ENCODE results near the gene ITGA11. TPM values are rescaled to one million over a fixed set of nuclear protein-coding genes. Genes with fewer than 3 reads are reported as not detected.

Gene ITGA11
- total RNA-seq, 3 donors from 2014 or later = 7.8 to 8.5 (median 7.9) TPM

- no peak overlapping the region for H3K27ac ChIP-seq
- no peak overlapping the region for H3K4me3 ChIP-seq
- TF ChIP-seq POLR2A (IDR thresholded peaks at IDR 0.05) (no peak), POLR2AphosphoS5 (IDR thresholded peaks at IDR 0.05) (no peak), CTCF (IDR thresholded peaks at IDR 0.05) (no peak)
- intact Hi-C loops (cut with DNase I; ENCODE audit: low total_unique reads) = no loop called here
- H3K27me3 ChIP-seq = no peaks in the 10 kb centered on the region
- no peaks in the 10 kb centered on the region for H3K4me1 ChIP-seq
- no peaks in the 10 kb centered on the region for H3K9me3 ChIP-seq
- peak in 1 of 2 donors; percentile 12 for DNase-seq (ENCODE audit: low spot score in 2 of 2)
- no peaks in the 10 kb centered on the region for H3K36me3 ChIP-seq
Measured at GRCh38 chr15:68412218-68412617, 19.7 kb downstream of the ITGA11 start.

GRCh38 chr15:68411735-68412134 lies 20.2 kb downstream of the ITGA11 start:
- intact Hi-C loops (cut with DNase I; ENCODE audit: low total_unique reads) = no loop called here
- H3K4me3 ChIP-seq = no peak overlapping the region
- peak in 1 of 2 donors; percentile 3 for DNase-seq (ENCODE audit: low spot score in 2 of 2)
- no peaks in the 10 kb centered on the region for H3K4me1 ChIP-seq
- no peaks in the 10 kb centered on the region for H3K9me3 ChIP-seq
- no peaks in the 10 kb centered on the region for H3K36me3 ChIP-seq
- no peak for TF ChIP-seq POLR2A (IDR thresholded peaks at IDR 0.05)
- TF ChIP-seq POLR2AphosphoS5 (IDR thresholded peaks at IDR 0.05) = no peak
- no peaks in the 10 kb centered on the region for H3K27me3 ChIP-seq
- H3K27ac ChIP-seq = no peak overlapping the region

GRCh38 chr15:68411343-68411675 lies 20.7 kb downstream of the ITGA11 start:
- no peaks in the 10 kb centered on the region for H3K4me1 ChIP-seq
- no peaks in the 10 kb centered on the region for H3K27me3 ChIP-seq
- no peaks in the 10 kb centered on the region for H3K9me3 ChIP-seq
- H3K27ac ChIP-seq = no peak overlapping the region
- DNase-seq (ENCODE audit: low spot score in 2 of 2) = peak in 1 of 2 donors; percentile 6
- TF ChIP-seq CTCF (IDR thresholded peaks at IDR 0.05) = no peak
- intact Hi-C loops (cut with DNase I; ENCODE audit: low total_unique reads) = no loop called here
- no peaks in the 10 kb centered on the region for H3K36me3 ChIP-seq
- H3K4me3 ChIP-seq = no peak overlapping the region

- no peaks in the 10 kb centered on the region for H3K9me3 ChIP-seq
- H3K27me3 ChIP-seq = no peaks in the 10 kb centered on the region
- DNase-seq (ENCODE audit: low spot score in 2 of 2) = peak in 1 of 2 donors; percentile 7
- no peaks in the 10 kb centered on the region for H3K4me1 ChIP-seq
- peak overlapping the region in 1 of 2 donors; percentile 7 for H3K27ac ChIP-seq
- intact Hi-C loops (cut with DNase I; ENCODE audit: low total_unique reads) = no loop called here
- no peak overlapping the region for H3K4me3 ChIP-seq
- H3K36me3 ChIP-seq = no peaks in the 10 kb centered on the region
- TF ChIP-seq POLR2A (IDR thresholded peaks at IDR 0.05) = no peak
- no peak for TF ChIP-seq POLR2AphosphoS5 (IDR thresholded peaks at IDR 0.05)
- TF ChIP-seq CTCF (IDR thresholded peaks at IDR 0.05) = no peak
Measured at GRCh38 chr15:68410466-68411342, 21.3 kb downstream of the ITGA11 start.

- Histone ChIP-seq H3K36me3 (no peaks in the 10 kb centered on the region), H3K27ac (no peak overlapping the region), H3K9me3 (no peaks in the 10 kb centered on the region), H3K4me1 (no peaks in the 10 kb centered on the region), H3K4me3 (no peak overlapping the region), H3K27me3 (no peaks in the 10 kb centered on the region)
- no peak for TF ChIP-seq POLR2AphosphoS5 (IDR thresholded peaks at IDR 0.05)
- TF ChIP-seq CTCF (IDR thresholded peaks at IDR 0.05) = no peak
- TF ChIP-seq POLR2A (IDR thresholded peaks at IDR 0.05) = no peak
- intact Hi-C loops (cut with DNase I; ENCODE audit: low total_unique reads) = no loop called here
- DNase-seq (ENCODE audit: low spot score in 2 of 2) = peak in 1 of 2 donors; percentile 8
Measured at GRCh38 chr15:68409736-68410370, 22.1 kb downstream of the ITGA11 start.

Measured in breast epithelium (tissue), 4 donors.